A549 (cell line): ENCODE data around the gene FAM120B. TPM values are rescaled to one million over a fixed set of nuclear protein-coding genes. Genes with fewer than 3 reads are reported as not detected.

ENCODE experiments used
- ATAC-seq, 2 experiments: fragments of 200-7000 bp in 1 of 2; fragments of >200 bp in 1 of 2; cut with Nextera tagmentation in 1 of 2; cut with Tn5 transposase in 1 of 2; 3 replicates each; pipeline versions ENCODE4 v1.8.0 to v1.9.1; 2018 to 2020; ENCODE audit warnings: mild to moderate bottlenecking in 1 of 2, moderate library complexity in 1 of 2
- CTCF ChIA-PET: fragments of 300-600 bp; sonication (Branson Sonifier 250); formaldehyde crosslinking; extraction: SDS; loops from one replicate; lab custom pipeline; 2021; ENCODE audit warnings: antibody characterized with exemption, inconsistent platforms; lab: Yijun Ruan, JAX
- POLR2A ChIA-PET: fragments of 350-600 bp; formaldehyde crosslinking; extraction: SDS; loops from one replicate; lab custom pipeline; 2021; ENCODE audit warnings: antibody characterized with exemption, inconsistent platforms; lab: Yijun Ruan, JAX
- DNase-seq, 2 experiments: peaks; one replicate each; pipeline versions ENCODE4 v3.0.0 to v3.0.0-alpha.2; 2011 to 2016; ENCODE audit warnings: low read depth in 1 of 2, low spot score in 1 of 2
- FAIRE-seq: peaks from 2 replicates; lab custom pipeline; 2011; peaks lifted over from hg19 to GRCh38; lab: Jason Lieb, UNC
- H3K27ac ChIP-seq, 2 experiments: fragments of >200 bp; sonication (Bioruptor Twin); formaldehyde crosslinking; 3 replicates each; pipeline ENCODE4 v1.5.1; 2016 to 2017
- H3K4me1 ChIP-seq: fragments of >200 bp; sonication (Bioruptor Twin); formaldehyde crosslinking; 3 replicates; pipeline ENCODE4 v1.6.1; 2016
- H3K4me2 ChIP-seq: fragments of >200 bp; sonication (Bioruptor Twin); formaldehyde crosslinking; 3 replicates; pipeline ENCODE4 v1.6.1; 2016
- H3K4me3 ChIP-seq: fragments of >200 bp; sonication (Bioruptor Twin); formaldehyde crosslinking; 3 replicates; pipeline ENCODE4 v1.5.1; 2016
- H3K9me3 ChIP-seq: fragments of >200 bp; sonication (Bioruptor Twin); formaldehyde crosslinking; 3 replicates; pipeline ENCODE4 v1.6.1; 2016
- BCL3 ChIP-seq: fragments of >200 bp; sonication (Bioruptor Twin); formaldehyde crosslinking; IDR thresholded peaks from 3 replicates; pipeline ENCODE4 v1.6.1; 2016
- CBX2 ChIP-seq: fragments of 200-600 bp; sonication (generic); IDR thresholded peaks from 2 replicates; pipeline ENCODE4 v1.6.1; 2016; ENCODE audit warnings: low read depth, mild to moderate bottlenecking, borderline replicate concordance
- CEBPB ChIP-seq, 2 experiments: fragments of >200 bp in 1 of 2; sonication (Bioruptor Twin) in 1 of 2; formaldehyde crosslinking in 1 of 2; IDR thresholded peaks; 2 replicates each; pipeline ENCODE4 v1.6.1; 2012 to 2016
- E2F6 ChIP-seq: IDR thresholded peaks from 2 replicates; pipeline ENCODE4 v1.6.1; 2012; ENCODE audit warnings: low read depth, borderline replicate concordance
- FOSB ChIP-seq: fragments of 250-450 bp; sonication (Bioruptor Pico); IDR thresholded peaks from 2 replicates; pipeline ENCODE4 v1.5.0; 2020; ENCODE audit warnings: mild to moderate bottlenecking, moderate library complexity
- FOSL2 ChIP-seq, 2 experiments: fragments of 450-650 bp in 1 of 2; fragments of >200 bp in 1 of 2; sonication (Bioruptor Twin) in 1 of 2; formaldehyde crosslinking; IDR thresholded peaks; 2 replicates each; pipeline versions ENCODE4 v1.5.0 to v1.6.1; 2016 to 2020; ENCODE audit warnings: mild to moderate bottlenecking in 1 of 2, moderate library complexity in 1 of 2
- HDAC2 ChIP-seq: fragments of 200-600 bp; sonication (generic); IDR thresholded peaks from 2 replicates; pipeline ENCODE4 v1.6.1; 2016
- HOXA7 ChIP-seq: fragments of 250-450 bp; sonication (Bioruptor Pico); IDR thresholded peaks from 2 replicates; pipeline ENCODE4 v1.5.0; 2020; ENCODE audit warnings: mild to moderate bottlenecking, moderate library complexity
- HOXB13 ChIP-seq: fragments of 250-450 bp; sonication (Bioruptor Pico); IDR thresholded peaks from 2 replicates; pipeline ENCODE4 v1.5.0; 2020; ENCODE audit warnings: low read depth, mild to moderate bottlenecking, moderate library complexity
- JUN ChIP-seq, 2 experiments: fragments of >200 bp; sonication (Bioruptor Twin); formaldehyde crosslinking; IDR thresholded peaks; 2 replicates in 1 of 2; 3 replicates in 1 of 2; pipeline ENCODE4 v1.6.1; 2016 to 2017
- JUNB ChIP-seq: fragments of >200 bp; sonication (Bioruptor Twin); formaldehyde crosslinking; IDR thresholded peaks from 2 replicates; pipeline ENCODE4 v1.6.1; 2016
- KDM1A ChIP-seq: fragments of 200-600 bp; sonication (generic); IDR thresholded peaks from 2 replicates; pipeline ENCODE4 v1.6.1; 2016; ENCODE audit warnings: low read depth, mild to moderate bottlenecking
- KDM5A ChIP-seq: fragments of 200-600 bp; sonication (generic); IDR thresholded peaks from 2 replicates; pipeline ENCODE4 v1.6.1; 2016; ENCODE audit warnings: antibody characterized with exemption, mild to moderate bottlenecking
- MAX ChIP-seq: IDR thresholded peaks from 2 replicates; pipeline ENCODE4 v1.6.1; 2012
- NFE2L2 ChIP-seq: fragments of 150-350 bp; conservative IDR thresholded peaks from 2 replicates; pipeline ENCODE4 v1.6.1; 2014; ENCODE audit warnings: low read length
- NR3C1 ChIP-seq: fragments of >200 bp; sonication (Bioruptor Twin); formaldehyde crosslinking; IDR thresholded peaks from 3 replicates; pipeline ENCODE4 v1.6.1; 2017
- POLR2A ChIP-seq: IDR thresholded peaks from 2 replicates; pipeline ENCODE4 v1.6.1; 2012; ENCODE audit warnings: mild to moderate bottlenecking, low read length
- SMC3 ChIP-seq: fragments of >200 bp; sonication (Bioruptor Twin); formaldehyde crosslinking; IDR thresholded peaks from 3 replicates; pipeline ENCODE4 v1.6.1; 2018; ENCODE audit warnings: inconsistent platforms
- SREBF2 ChIP-seq: fragments of 450-650 bp; IDR thresholded peaks from 2 replicates; pipeline ENCODE4 v1.6.1; 2014; ENCODE audit warnings: mild to moderate bottlenecking, moderate library complexity
- TP53 ChIP-seq: fragments of 250-450 bp; sonication (Bioruptor Pico); IDR thresholded peaks from 2 replicates; pipeline ENCODE4 v1.5.0; 2021; ENCODE audit warnings: mild to moderate bottlenecking, moderate library complexity
- ZSCAN20 ChIP-seq: fragments of 250-450 bp; sonication (Bioruptor Pico); IDR thresholded peaks from 2 replicates; pipeline ENCODE4 v1.8.0; 2022; ENCODE audit warnings: mild to moderate bottlenecking, moderate library complexity
- WGBS: methylation state at CpG from one replicate; pipeline ENCODE4 v1.1.6; 2017; ENCODE audit errors: missing lambda C conversion rate; 5-methylcytosine and 5-hydroxymethylcytosine counted together
- polyA plus RNA-seq, 4 experiments: library from polyadenylated mRNA; depleted of rRNA in 3 of 4; stranded (reverse); fragments of >200 nt; fragmentation: RNase III in 1 of 4; extraction: RNeasy Plus Mini Kit Qiagen cat#74134 plus additional on column Dnase treatment in 1 of 4; gene quantifications; 2 replicates in 3 of 4; 3 replicates in 1 of 4; pipeline ENCODE4 v1.2.3, GENCODE V29; 2011 to 2017

Gene FAM120B
- polyA plus RNA-seq, 2 of the 4 experiments (the other 2 are of a cell fraction) = 7.0 to 7.7 TPM

- FAIRE-seq = no peak
- Histone ChIP-seq H3K9me3 (no peaks in the 10 kb centered on the region), H3K4me2 (no peak overlapping the region), H3K4me3 (no peak overlapping the region), H3K4me1 (no peaks in the 10 kb centered on the region), H3K27ac (no peak overlapping the region)
- ChIA-PET POLR2A (no interaction called here), CTCF (interaction anchor here (1.1 kb wide), 1 partner anchor 48 kb away, joined by 3 read pairs; no protein-coding TSS in a partner anchor)
- 95% methylated on average over 11 of the region's 11 CpGs for WGBS
- TF ChIP-seq CBX2 (no peak), KDM1A (no peak), NR3C1 (no peak), FOSB (CRISPR knock-in tag) (no peak), SREBF2 (no peak), CEBPB (IDR thresholded peaks at IDR 0.05) (no peak), SMC3 (no peak), JUN (IDR thresholded peaks at IDR 0.05) (no peak), E2F6 (no peak), POLR2A (no peak), JUNB (no peak)
- DNase-seq = no peak
- ATAC-seq = no peak
These were observed 68.2 kb downstream of the FAM120B start for GRCh38 chr6:170374571-170375444.

- DNase-seq = no peak
- no peak for ATAC-seq
- TF ChIP-seq CBX2 (no peak), KDM5A (no peak), ZSCAN20 (CRISPR knock-in tag) (no peak), MAX (no peak), HDAC2 (no peak), JUNB (no peak), TP53 (CRISPR knock-in tag) (no peak), NFE2L2 (no peak), FOSB (CRISPR knock-in tag) (no peak), FOSL2 (IDR thresholded peaks at IDR 0.05) (no peak), FOSL2 (CRISPR knock-in tag; IDR thresholded peaks at IDR 0.05) (no peak), HOXB13 (CRISPR knock-in tag) (no peak), BCL3 (no peak), HOXA7 (no peak)
- TF ChIP-seq, all 56 proteins: peak for 0
- H3K9me3 ChIP-seq = no peaks in the 10 kb centered on the region
- ChIA-PET POLR2A (no interaction called here), CTCF (interaction anchor here (1.1 kb wide), 1 partner anchor 47 kb away, joined by 3 read pairs; no protein-coding TSS in a partner anchor)
- H3K4me3 ChIP-seq = no peak overlapping the region
- no peak for FAIRE-seq
- 90% methylated on average over 10 of the region's 10 CpGs for WGBS
- no peak overlapping the region for H3K27ac ChIP-seq
- H3K4me1 ChIP-seq = no peaks in the 10 kb centered on the region
- no peak overlapping the region for H3K4me2 ChIP-seq
These were observed 69.1 kb downstream of the FAM120B start for GRCh38 chr6:170375661-170376060.

- FAIRE-seq (no peak), DNase-seq (no peak), ATAC-seq (no peak)
- WGBS = 89% methylated on average over 26 of the region's 29 CpGs
- Histone ChIP-seq H3K4me2 (no peak overlapping the region), H3K4me1 (no peaks in the 10 kb centered on the region), H3K9me3 (no peaks in the 10 kb centered on the region), H3K27ac (no peak overlapping the region), H3K4me3 (no peak overlapping the region)
- CTCF ChIA-PET = no interaction called here
- POLR2A ChIA-PET = no interaction called here
- TF ChIP-seq KDM1A = no peak
These were observed 70.0 kb downstream of the FAM120B start for GRCh38 chr6:170376386-170377043.
